ENCODE data around the gene ATR. TPM values are rescaled to one million over a fixed set of nuclear protein-coding genes. Genes with fewer than 3 reads are reported as not detected.

Gene ATR
- total RNA-seq, 1 experiment from 2014 or later = 22.2 TPM

- DNase-seq (ENCODE audit: extremely low read depth, low read depth) = no peak
Measured at GRCh38 chr3:142534543-142534942, 44.0 kb downstream of the ATR start.

- no peak for DNase-seq (ENCODE audit: extremely low read depth, low read depth)
Measured at GRCh38 chr3:142530296-142530695, 48.2 kb downstream of the ATR start.

- DNase-seq (ENCODE audit: extremely low read depth, low read depth) = no peak
Measured at GRCh38 chr3:142523921-142524566, 54.5 kb downstream of the ATR start.

GRCh38 chr3:142509079-142509478 lies 69.5 kb downstream of the ATR start:
- no peak for DNase-seq (ENCODE audit: extremely low read depth, low read depth)

- DNase-seq (ENCODE audit: extremely low read depth, low read depth) = no peak
Measured at GRCh38 chr3:142507241-142507640, 71.3 kb downstream of the ATR start.

- no peak for DNase-seq (ENCODE audit: extremely low read depth, low read depth)
Measured at GRCh38 chr3:142502187-142502985, 76.1 kb downstream of the ATR start.

GRCh38 chr3:142501004-142501926 lies 77.3 kb downstream of the ATR start:
- no peak for DNase-seq (ENCODE audit: extremely low read depth, low read depth)

GRCh38 chr3:142500211-142500610 lies 78.3 kb downstream of the ATR start:
- no peak for DNase-seq (ENCODE audit: extremely low read depth, low read depth)

- DNase-seq (ENCODE audit: extremely low read depth, low read depth) = no peak
Measured at GRCh38 chr3:142498397-142499180, 79.9 kb downstream of the ATR start.

GRCh38 chr3:142497729-142498128 lies 80.8 kb downstream of the ATR start:
- no peak for DNase-seq (ENCODE audit: extremely low read depth, low read depth)

GRCh38 chr3:142495103-142495502 lies 83.4 kb downstream of the ATR start:
- DNase-seq (ENCODE audit: extremely low read depth, low read depth) = no peak

- DNase-seq (ENCODE audit: extremely low read depth, low read depth) = no peak
Measured at GRCh38 chr3:142492184-142492583, 86.3 kb downstream of the ATR start.

- no peak for DNase-seq (ENCODE audit: extremely low read depth, low read depth)
Measured at GRCh38 chr3:142489572-142490323, 88.8 kb downstream of the ATR start.

- DNase-seq (ENCODE audit: extremely low read depth, low read depth) = no peak
Measured at GRCh38 chr3:142484912-142485435, 93.6 kb downstream of the ATR start.

GRCh38 chr3:142481196-142481595 lies 97.3 kb downstream of the ATR start:
- DNase-seq (ENCODE audit: extremely low read depth, low read depth) = no peak

GRCh38 chr3:142470826-142471225 lies 107.7 kb downstream of the ATR start:
- no peak for DNase-seq (ENCODE audit: extremely low read depth, low read depth)

- DNase-seq (ENCODE audit: extremely low read depth, low read depth) = no peak
Measured at GRCh38 chr3:142468456-142468855, 110.1 kb downstream of the ATR start.

GRCh38 chr3:142467768-142468167 lies 110.8 kb downstream of the ATR start:
- no peak for DNase-seq (ENCODE audit: extremely low read depth, low read depth)

- DNase-seq (ENCODE audit: extremely low read depth, low read depth) = no peak
Measured at GRCh38 chr3:142460689-142461088, 117.8 kb downstream of the ATR start.

Data from NCI-H460 (cell line).